HG02798 (cell line): ENCODE data around the gene FAM20B.

Experiments used
- ATAC-seq: cut with Tn5 transposase; IDR thresholded peaks from one replicate; pipeline ENCODE4 v1.9.1; 2021; ENCODE audit warnings: mild to moderate bottlenecking; ENCODE audit not compliant: unreplicated experiment, poor library complexity

Gene FAM20B

GRCh38 chr1:179089827-179090482 is 64.3 kb downstream of the FAM20B start:
- ATAC-seq = no peak

- no peak for ATAC-seq
These were observed 64.8 kb downstream of the FAM20B start for GRCh38 chr1:179090522-179090921.

- no peak for ATAC-seq
These were observed 65.2 kb downstream of the FAM20B start for GRCh38 chr1:179090923-179091322.

GRCh38 chr1:179091691-179092165 is 66.0 kb downstream of the FAM20B start:
- ATAC-seq = no peak

- no peak for ATAC-seq
These were observed 67.3 kb downstream of the FAM20B start for GRCh38 chr1:179092896-179093461.

- no peak for ATAC-seq
These were observed 69.1 kb downstream of the FAM20B start for GRCh38 chr1:179094818-179095217.

- no peak for ATAC-seq
These were observed 69.7 kb downstream of the FAM20B start for GRCh38 chr1:179095377-179095776.

- ATAC-seq = no peak
These were observed 70.2 kb downstream of the FAM20B start for GRCh38 chr1:179095924-179096323.

- ATAC-seq = no peak
These were observed 74.2 kb downstream of the FAM20B start for GRCh38 chr1:179099891-179100290.

GRCh38 chr1:179101566-179101965 is 75.9 kb downstream of the FAM20B start:
- no peak for ATAC-seq

GRCh38 chr1:179103999-179104398 is 78.3 kb downstream of the FAM20B start:
- ATAC-seq = no peak

- ATAC-seq = no peak
These were observed 79.0 kb downstream of the FAM20B start for GRCh38 chr1:179104611-179105250.

- ATAC-seq = no peak
These were observed 79.7 kb downstream of the FAM20B start for GRCh38 chr1:179105393-179105792.

- no peak for ATAC-seq
These were observed 82.3 kb downstream of the FAM20B start for GRCh38 chr1:179107706-179108629.

- no peak for ATAC-seq
These were observed 83.0 kb downstream of the FAM20B start for GRCh38 chr1:179108644-179109043.

- ATAC-seq = no peak
These were observed 89.5 kb downstream of the FAM20B start for GRCh38 chr1:179115181-179115580.

GRCh38 chr1:179119513-179119912 is 93.8 kb downstream of the FAM20B start:
- no peak for ATAC-seq

- no peak for ATAC-seq
These were observed 95.0 kb downstream of the FAM20B start for GRCh38 chr1:179120736-179121135.

- peak; percentile 37 for ATAC-seq
These were observed 95.7 kb downstream of the FAM20B start for GRCh38 chr1:179121159-179121938.

GRCh38 chr1:179124873-179125272 is 99.2 kb downstream of the FAM20B start:
- ATAC-seq = no peak
